Hepatocyte (in vitro differentiated cells): Measurements from ENCODE around the gene IL10RA. TPM values are rescaled to one million over a fixed set of nuclear protein-coding genes. Genes with fewer than 3 reads are reported as not detected.

ENCODE experiments used
- DNase-seq: peaks from one replicate; pipeline ENCODE4 v3.0.0-alpha.2; 2016; ENCODE audit warnings: low spot score
- H2AFZ ChIP-seq: fragments of 200-600 bp; sonication (generic); 2 replicates; pipeline ENCODE4 v1.6.0; 2016; ENCODE audit warnings: antibody characterized with exemption, mild to moderate bottlenecking
- H3K27ac ChIP-seq: fragments of 200-600 bp; sonication (generic); 2 replicates; pipeline ENCODE4 v1.5.1; 2016; ENCODE audit warnings: mild to moderate bottlenecking
- H3K27me3 ChIP-seq: fragments of 200-600 bp; sonication (generic); 2 replicates; pipeline ENCODE4 v1.6.1; 2016
- H3K36me3 ChIP-seq: fragments of 200-600 bp; sonication (generic); replicated peaks from 2 replicates; pipeline ENCODE4 v1.5.1; 2016; ENCODE audit warnings: low read depth; ENCODE audit not compliant: insufficient read depth
- H3K4me1 ChIP-seq: fragments of 200-600 bp; sonication (generic); 2 replicates; pipeline ENCODE4 v1.5.1; 2016; ENCODE audit warnings: mild to moderate bottlenecking, moderate library complexity; ENCODE audit not compliant: insufficient read depth
- H3K4me2 ChIP-seq: fragments of 200-600 bp; sonication (generic); 2 replicates; pipeline ENCODE4 v1.6.0; 2016
- H3K4me3 ChIP-seq: fragments of 200-600 bp; sonication (generic); 2 replicates; pipeline ENCODE4 v1.5.1; 2016; ENCODE audit warnings: mild to moderate bottlenecking
- H3K79me2 ChIP-seq: fragments of 200-600 bp; sonication (generic); 2 replicates; pipeline ENCODE4 v1.6.0; 2017; ENCODE audit warnings: mild to moderate bottlenecking
- H3K9me2 ChIP-seq: fragments of 200-600 bp; sonication (generic); replicated peaks from 2 replicates; pipeline ENCODE4 v1.6.0; 2017; ENCODE audit warnings: mild to moderate bottlenecking; ENCODE audit not compliant: insufficient read depth
- H3K9me3 ChIP-seq: fragments of 200-600 bp; sonication (generic); 2 replicates; pipeline ENCODE4 v1.5.1; 2016; ENCODE audit warnings: low read depth, mild to moderate bottlenecking
- H4K20me1 ChIP-seq: fragments of 200-600 bp; sonication (generic); 2 replicates; pipeline ENCODE4 v1.6.0; 2016; ENCODE audit warnings: mild to moderate bottlenecking; ENCODE audit not compliant: insufficient read depth, poor library complexity, severe bottlenecking
- CTCF ChIP-seq: fragments of 200-600 bp; sonication (generic); IDR thresholded peaks from 2 replicates; pipeline ENCODE4 v1.5.1; 2016; ENCODE audit warnings: antibody characterized with exemption, mild to moderate bottlenecking; ENCODE audit not compliant: poor library complexity
- EZH2 ChIP-seq: fragments of 200-600 bp; sonication (generic); IDR thresholded peaks from 2 replicates; pipeline ENCODE4 v1.6.1; 2016; ENCODE audit warnings: antibody characterized with exemption, mild to moderate bottlenecking, borderline replicate concordance
- EZH2phosphoT487 ChIP-seq: fragments of 200-600 bp; sonication (generic); IDR thresholded peaks from one replicate; pipeline ENCODE4 v1.6.1; 2018; ENCODE audit warnings: antibody characterized with exemption, mild to moderate bottlenecking, low read depth, moderate library complexity; ENCODE audit not compliant: unreplicated experiment, severe bottlenecking
- WGBS: methylation state at CpG from one replicate; pipeline ENCODE4 v1.1.6; 2016; ENCODE audit warnings: low lambda C conversion rate; ENCODE audit errors: missing lambda C conversion rate; 5-methylcytosine and 5-hydroxymethylcytosine counted together
- polyA plus RNA-seq: library from polyadenylated mRNA; unstranded; fragments of >200 nt; fragmentation: Nextera tagmentation; extraction: Ambion mirVana; gene quantifications from 2 replicates; pipeline ENCODE4 v1.2.1, GENCODE V29; 2016
- total RNA-seq: library from RNA; depleted of rRNA; stranded (reverse); fragments of >200 nt; gene quantifications from 2 replicates; pipeline ENCODE4 v1.2.3, GENCODE V29; 2014

Gene IL10RA
- total and polyA plus RNA-seq, 2 experiments from 2014 or later: 1.5 to 2.3 TPM

- no peaks in the 10 kb centered on the region for H3K9me3 ChIP-seq
- no peaks in the 10 kb centered on the region for H3K4me1 ChIP-seq
- no peaks in the 10 kb centered on the region for H4K20me1 ChIP-seq
- no peak overlapping the region for H3K4me3 ChIP-seq
- H3K4me2 ChIP-seq: no peak overlapping the region
- no peak for DNase-seq
- H3K27me3 ChIP-seq: no peaks in the 10 kb centered on the region
- no peaks in the 10 kb centered on the region for H3K79me2 ChIP-seq
- TF ChIP-seq EZH2 (no peak), CTCF (no peak), EZH2phosphoT487 (no peak)
- H3K27ac ChIP-seq: no peak overlapping the region
- no peaks in the 10 kb centered on the region for H3K36me3 ChIP-seq
- H2AFZ ChIP-seq: no peak overlapping the region
- WGBS: 93% methylated on average over 4 of the region's 4 CpGs
- no peaks in the 10 kb centered on the region for H3K9me2 ChIP-seq
Observed at GRCh38 chr11:118008271-118008911, 22.2 kb downstream of the IL10RA start.

- Histone ChIP-seq H3K4me1 (no peaks in the 10 kb centered on the region), H3K79me2 (no peaks in the 10 kb centered on the region), H2AFZ (no peak overlapping the region), H3K27ac (no peak overlapping the region), H3K4me3 (no peak overlapping the region), H3K36me3 (no peaks in the 10 kb centered on the region), H3K4me2 (no peak overlapping the region), H3K27me3 (no peaks in the 10 kb centered on the region), H3K9me3 (no peaks in the 10 kb centered on the region), H3K9me2 (no peaks in the 10 kb centered on the region), H4K20me1 (no peaks in the 10 kb centered on the region)
- TF ChIP-seq CTCF (no peak), EZH2phosphoT487 (no peak), EZH2 (no peak)
- no peak for DNase-seq
- WGBS: 85% methylated on average over 9 of the region's 9 CpGs
Observed at GRCh38 chr11:118009864-118010737, 23.9 kb downstream of the IL10RA start.

- H3K36me3 ChIP-seq: no peaks in the 10 kb centered on the region
- no peaks in the 10 kb centered on the region for H3K4me1 ChIP-seq
- no peaks in the 10 kb centered on the region for H3K79me2 ChIP-seq
- H3K27me3 ChIP-seq: no peaks in the 10 kb centered on the region
- no peak for DNase-seq
- H3K9me3 ChIP-seq: no peaks in the 10 kb centered on the region
- H3K9me2 ChIP-seq: no peaks in the 10 kb centered on the region
- no peak overlapping the region for H3K4me2 ChIP-seq
- H3K27ac ChIP-seq: no peak overlapping the region
- no peaks in the 10 kb centered on the region for H4K20me1 ChIP-seq
- no peak for TF ChIP-seq CTCF
- TF ChIP-seq EZH2phosphoT487: no peak
- TF ChIP-seq EZH2: no peak
- no peak overlapping the region for H3K4me3 ChIP-seq
- WGBS: 88% methylated on average over 21 of the region's 21 CpGs
- no peak overlapping the region for H2AFZ ChIP-seq
Observed at GRCh38 chr11:118010738-118011461, 24.7 kb downstream of the IL10RA start.
